Vein endothelial cell (primary cell): ENCODE data around the gene SPIRE2. TPM values are rescaled to one million over a fixed set of nuclear protein-coding genes. Genes with fewer than 3 reads are reported as not detected.

Experiments
- total RNA-seq: library from RNA; depleted of rRNA; stranded (reverse); fragments of >200 nt; gene quantifications from 2 replicates; pipeline ENCODE4 v1.2.3, GENCODE V29; 2012

SPIRE2 gene
- 0.65 and 1.1 TPM in 2 replicates for total RNA-seq

GRCh38 chr16:89828199-89828869, at the start of gene SPIRE2:
SPIRE2 (plus strand) TSS chr16:89828475; CDS start chr16:89828551, 76 bp downstream.

GRCh38 chr16:89873109-89873971, 45.1 kb downstream of the SPIRE2 start, which contains the start of gene TCF25:
TCF25 (plus strand) TSS chr16:89873592; CDS start chr16:89873668, 76 bp downstream.

GRCh38 chr16:89918453-89919347, 90.4 kb downstream of the SPIRE2 start, which contains the start of gene MC1R:
MC1R (plus strand) TSS chr16:89918862; CDS start chr16:89919259, 397 bp downstream.

Other genes with a start within 250 kb of the SPIRE2 start
- 0.10 and 0.33 TPM in 2 replicates for gene DPEP1, start 214.8 kb upstream of the SPIRE2 start, total RNA-seq
- 123 and 163 TPM in 2 replicates for gene CHMP1A, start 170.8 kb upstream of the SPIRE2 start, total RNA-seq
- 2.9 and 3.7 TPM in 2 replicates for gene SPATA33, start 170.6 kb upstream of the SPIRE2 start, total RNA-seq
- gene CDK10, start 141.8 kb upstream of the SPIRE2 start, total RNA-seq, result 43.4 and 44.2 TPM in 2 replicates
- 22.4 and 25.2 TPM in 2 replicates for gene SPATA2L, start 126.8 kb upstream of the SPIRE2 start, total RNA-seq
- gene VPS9D1, start 107.6 kb upstream of the SPIRE2 start, total RNA-seq, result 8.0 and 14.7 TPM in 2 replicates
- 24.1 and 27.1 TPM in 2 replicates for gene ZNF276, start 106.9 kb upstream of the SPIRE2 start, total RNA-seq
- gene FANCA, start 11.8 kb upstream of the SPIRE2 start, total RNA-seq, result 18.0 and 26.7 TPM in 2 replicates
- gene TCF25, start 45.1 kb downstream of the SPIRE2 start, total RNA-seq, result 183 and 223 TPM in 2 replicates
- 2.3 and 3.5 TPM in 2 replicates for gene MC1R, start 90.4 kb downstream of the SPIRE2 start, total RNA-seq
- gene TUBB3, start 94.9 kb downstream of the SPIRE2 start, total RNA-seq, result 251 TPM in 2 replicates
- 85.9 and 93.4 TPM in 2 replicates for gene DEF8, start 120.3 kb downstream of the SPIRE2 start, total RNA-seq
- gene DBNDD1, start 191.0 kb downstream of the SPIRE2 start, total RNA-seq, result 13.6 and 34.6 TPM in 2 replicates
- not detected in 2 replicates for gene PRDM7, start 248.9 kb downstream of the SPIRE2 start, total RNA-seq